ENCODE results near the gene TTLL4.

The TTLL4 gene

GRCh38 chr2:218785103-218785502 lies 74.5 kb downstream of the TTLL4 start:
- no peak for DNase-seq

GRCh38 chr2:218786133-218786532 lies 75.5 kb downstream of the TTLL4 start:
- DNase-seq: no peak

- DNase-seq: no peak
Observed at GRCh38 chr2:218788529-218789255, 78.1 kb downstream of the TTLL4 start.

- DNase-seq: no peak
Observed at GRCh38 chr2:218792433-218792832, 81.8 kb downstream of the TTLL4 start.

- no peak for DNase-seq
Observed at GRCh38 chr2:218796691-218797090, 86.1 kb downstream of the TTLL4 start.

GRCh38 chr2:218798767-218799504 lies 88.3 kb downstream of the TTLL4 start:
- DNase-seq: no peak

- DNase-seq: no peak
Observed at GRCh38 chr2:218799990-218800389, 89.4 kb downstream of the TTLL4 start.

- no peak for DNase-seq
Observed at GRCh38 chr2:218802386-218802994, 91.9 kb downstream of the TTLL4 start.

- no peak for DNase-seq
Observed at GRCh38 chr2:218804817-218805216, 94.2 kb downstream of the TTLL4 start.

Measured in activated T-cell treated with anti-CD3 and anti-CD28 coated beads, Interleukin-2, amount 50 U/mL, for 48 hours (primary cell).